Kidney epithelial cell (primary cell): Measurements from ENCODE around the gene CDK6. TPM values are rescaled to one million over a fixed set of nuclear protein-coding genes. Genes with fewer than 3 reads are reported as not detected.

ENCODE experiments used
- DNase-seq: peaks from one replicate; pipeline ENCODE4 v3.0.0-alpha.2; 2010; ENCODE audit warnings: low read depth
- H3K27me3 ChIP-seq: 2 replicates; pipeline ENCODE4 v1.6.0; 2011; ENCODE audit warnings: low read length; ENCODE audit not compliant: control insufficient read depth, insufficient read depth
- H3K36me3 ChIP-seq: 2 replicates; pipeline ENCODE4 v1.5.1; 2011; ENCODE audit warnings: low read length; ENCODE audit not compliant: control insufficient read depth, insufficient read depth
- H3K4me3 ChIP-seq: 2 replicates; pipeline ENCODE4 v1.5.1; 2011; ENCODE audit warnings: low read depth, mild to moderate bottlenecking, control low read depth, low read length
- total RNA-seq: library from RNA; depleted of rRNA; stranded (reverse); fragments of >200 nt; gene quantifications from 2 replicates; pipeline ENCODE4 v1.2.3, GENCODE V29; 2015
- TF ChIP-seq, protein P1 (sequence below): IDR thresholded peaks from 2 replicates; pipeline ENCODE4 v1.5.1; 2011; ENCODE audit warnings: mild to moderate bottlenecking, moderate library complexity, low read length, control low read depth, inconsistent platforms; ENCODE audit not compliant: insufficient read depth, poor library complexity, severe bottlenecking

Gene CDK6
- total RNA-seq, 1 donor from 2014 or later, result 91.0 TPM

DNA sequence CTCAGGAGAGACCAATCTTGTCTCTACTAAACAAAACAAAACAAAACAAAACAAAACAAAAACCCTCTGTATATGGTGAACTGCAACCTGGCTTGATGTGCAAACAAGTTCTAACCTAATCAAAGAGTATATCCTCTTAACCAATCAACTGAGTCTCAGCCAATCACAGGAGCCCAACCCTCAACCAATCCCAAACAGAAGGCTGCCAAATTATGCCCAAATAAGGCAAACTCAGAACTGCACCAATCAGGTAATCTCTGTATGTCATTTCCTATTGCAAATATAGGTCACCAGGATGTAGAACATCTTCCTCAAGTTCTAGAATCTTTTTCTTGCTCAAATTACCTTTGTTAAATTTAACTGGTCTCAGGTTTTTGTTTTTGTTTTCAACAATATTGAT, 251.4 kb downstream of the CDK6 start:
- H3K4me3 ChIP-seq, result no peak overlapping the region
- no peaks in the 10 kb centered on the region for H3K27me3 ChIP-seq
- H3K36me3 ChIP-seq, result no peaks in the 10 kb centered on the region
- DNase-seq, result no peak
- TF ChIP-seq, protein P1, sequence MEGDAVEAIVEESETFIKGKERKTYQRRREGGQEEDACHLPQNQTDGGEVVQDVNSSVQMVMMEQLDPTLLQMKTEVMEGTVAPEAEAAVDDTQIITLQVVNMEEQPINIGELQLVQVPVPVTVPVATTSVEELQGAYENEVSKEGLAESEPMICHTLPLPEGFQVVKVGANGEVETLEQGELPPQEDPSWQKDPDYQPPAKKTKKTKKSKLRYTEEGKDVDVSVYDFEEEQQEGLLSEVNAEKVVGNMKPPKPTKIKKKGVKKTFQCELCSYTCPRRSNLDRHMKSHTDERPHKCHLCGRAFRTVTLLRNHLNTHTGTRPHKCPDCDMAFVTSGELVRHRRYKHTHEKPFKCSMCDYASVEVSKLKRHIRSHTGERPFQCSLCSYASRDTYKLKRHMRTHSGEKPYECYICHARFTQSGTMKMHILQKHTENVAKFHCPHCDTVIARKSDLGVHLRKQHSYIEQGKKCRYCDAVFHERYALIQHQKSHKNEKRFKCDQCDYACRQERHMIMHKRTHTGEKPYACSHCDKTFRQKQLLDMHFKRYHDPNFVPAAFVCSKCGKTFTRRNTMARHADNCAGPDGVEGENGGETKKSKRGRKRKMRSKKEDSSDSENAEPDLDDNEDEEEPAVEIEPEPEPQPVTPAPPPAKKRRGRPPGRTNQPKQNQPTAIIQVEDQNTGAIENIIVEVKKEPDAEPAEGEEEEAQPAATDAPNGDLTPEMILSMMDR, result no peak

- TF ChIP-seq, protein P1, result no peak
- no peaks in the 10 kb centered on the region for H3K36me3 ChIP-seq
- no peak for DNase-seq
- H3K27me3 ChIP-seq, result no peaks in the 10 kb centered on the region
- no peak overlapping the region for H3K4me3 ChIP-seq
Measured at GRCh38 chr7:92582948-92583347, 253.4 kb downstream of the CDK6 start.

DNA sequence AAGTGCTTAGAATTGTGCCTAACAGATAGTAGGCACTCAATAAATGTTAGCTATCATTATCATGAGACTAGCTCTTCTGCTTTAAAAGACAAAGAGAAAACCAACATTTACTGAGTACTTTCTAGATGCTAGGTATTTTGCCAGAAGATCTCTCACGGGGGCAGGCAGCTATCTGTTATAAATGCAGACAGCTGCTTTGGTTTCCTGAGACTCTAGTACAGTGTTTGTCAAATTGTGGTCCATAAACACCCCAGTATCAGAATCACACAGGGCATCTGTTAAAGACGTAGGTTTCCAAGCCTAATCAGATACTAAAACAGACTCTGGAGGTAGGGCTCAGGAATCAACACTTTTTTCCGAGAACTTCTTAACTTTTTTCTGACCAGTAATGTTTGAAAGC, 260.1 kb downstream of the CDK6 start:
- TF ChIP-seq, protein P1, result no peak
- H3K36me3 ChIP-seq, result no peaks in the 10 kb centered on the region

DNA sequence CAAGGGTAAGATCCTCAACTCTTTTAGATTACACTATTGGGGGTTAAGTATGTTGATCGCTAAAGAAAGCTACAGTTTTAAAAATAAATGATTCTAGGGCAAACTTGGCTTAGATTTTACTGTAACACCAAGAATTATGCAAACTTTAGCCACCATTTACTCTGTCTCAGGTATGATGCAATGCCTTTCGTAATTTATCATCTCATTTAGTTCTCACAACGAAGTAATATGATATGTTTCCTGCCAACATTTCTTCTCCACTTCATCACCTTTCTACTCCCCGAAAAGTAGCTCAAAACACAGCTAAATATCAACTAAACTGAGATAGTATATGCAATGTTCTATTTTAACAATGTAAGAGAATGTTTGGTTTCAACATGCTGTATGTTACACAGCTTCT, 267.2 kb downstream of the CDK6 start:
- no peaks in the 10 kb centered on the region for H3K27me3 ChIP-seq
- no peak for DNase-seq
- H3K36me3 ChIP-seq, result peaks cover 2% of the 10 kb centered on the region
- no peak overlapping the region for H3K4me3 ChIP-seq
- TF ChIP-seq, protein P1, result no peak

More for the DNA sequence above, 260.1 kb downstream of the CDK6 start:
- Histone ChIP-seq H3K27me3 (no peaks in the 10 kb centered on the region), H3K4me3 (no peak overlapping the region)
- no peak for DNase-seq

DNA sequence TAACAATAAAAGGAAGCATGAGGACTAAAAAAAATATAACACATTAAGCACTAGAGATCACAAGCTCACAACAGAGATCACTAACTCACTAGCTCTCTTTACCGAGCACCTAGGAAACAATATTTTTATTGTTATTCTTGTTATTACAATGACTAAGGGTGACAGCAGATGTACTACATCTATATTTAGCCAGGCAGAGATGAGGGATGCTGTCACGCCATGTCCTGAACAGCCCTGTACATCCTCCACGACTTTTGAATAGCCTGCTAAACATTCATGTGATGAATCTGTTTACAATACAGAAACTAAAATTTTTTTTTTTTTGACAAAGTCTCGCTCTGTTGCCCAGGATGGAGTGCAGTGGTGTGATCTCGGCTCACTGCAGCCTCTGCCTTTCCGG, 268.9 kb downstream of the CDK6 start:
- Histone ChIP-seq H3K4me3 (no peak overlapping the region), H3K36me3 (peaks cover 2% of the 10 kb centered on the region), H3K27me3 (no peaks in the 10 kb centered on the region)
- no peak for DNase-seq
- TF ChIP-seq, protein P1, result no peak

DNA sequence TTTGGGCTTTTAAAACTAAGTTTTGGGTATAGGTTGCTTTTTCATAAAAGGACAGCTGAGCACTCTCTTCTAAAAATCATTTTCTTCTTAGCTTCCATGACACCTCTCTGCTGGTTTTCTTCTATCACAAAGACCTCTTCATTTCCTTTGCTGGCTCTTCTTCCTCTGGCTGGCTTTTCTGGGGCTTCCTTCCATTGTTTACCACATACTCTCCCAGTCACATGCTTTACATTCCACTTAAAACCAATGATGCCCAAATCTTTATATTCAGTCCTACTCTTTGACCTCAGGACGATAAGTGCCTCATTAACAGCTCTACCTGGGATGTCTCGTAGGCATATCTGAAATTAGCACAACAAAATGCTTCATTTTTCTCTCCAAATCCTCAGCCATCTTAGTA, 273.0 kb downstream of the CDK6 start:
- TF ChIP-seq, protein P1, result no peak
- no peak overlapping the region for H3K4me3 ChIP-seq
- H3K27me3 ChIP-seq, result no peaks in the 10 kb centered on the region
- DNase-seq, result no peak
- no peaks in the 10 kb centered on the region for H3K36me3 ChIP-seq
